PFSK-1 (cell line): ENCODE results near the gene TTC28.

Source experiments
- FOXP2 ChIP-seq: optimal IDR thresholded peaks from 2 replicates; pipeline ENCODE3; 2011; ENCODE audit warnings: borderline replicate concordance, control low read depth, inconsistent platforms; ENCODE audit not compliant: insufficient read depth; ENCODE audit errors: extremely low read length, extremely low read depth
- POLR2AphosphoS5 ChIP-seq: IDR thresholded peaks from 2 replicates; pipeline ENCODE4 v1.6.1; 2012; ENCODE audit warnings: low read depth, mild to moderate bottlenecking, control low read depth, low read length, moderate library complexity
- REST ChIP-seq, 2 experiments: IDR thresholded peaks; 2 replicates each; pipeline versions ENCODE4 v1.6.1 to v1.8.0; 2011 to 2012; ENCODE audit warnings: low read depth in 2 of 2, low read length in 2 of 2, control low read depth in 1 of 2, inconsistent platforms in 1 of 2, mild to moderate bottlenecking in 1 of 2, moderate library complexity in 1 of 2; ENCODE audit not compliant: insufficient read depth in 1 of 2
- SIN3A ChIP-seq: IDR thresholded peaks from 2 replicates; pipeline ENCODE4 v1.6.1; 2012; ENCODE audit warnings: mild to moderate bottlenecking, low read length, moderate library complexity, borderline replicate concordance; ENCODE audit not compliant: insufficient read depth
- TAF1 ChIP-seq: IDR thresholded peaks from 2 replicates; pipeline ENCODE4 v1.6.1; 2012; ENCODE audit warnings: low read length, control low read depth, borderline replicate concordance; ENCODE audit not compliant: insufficient read depth

TTC28 gene

DNA sequence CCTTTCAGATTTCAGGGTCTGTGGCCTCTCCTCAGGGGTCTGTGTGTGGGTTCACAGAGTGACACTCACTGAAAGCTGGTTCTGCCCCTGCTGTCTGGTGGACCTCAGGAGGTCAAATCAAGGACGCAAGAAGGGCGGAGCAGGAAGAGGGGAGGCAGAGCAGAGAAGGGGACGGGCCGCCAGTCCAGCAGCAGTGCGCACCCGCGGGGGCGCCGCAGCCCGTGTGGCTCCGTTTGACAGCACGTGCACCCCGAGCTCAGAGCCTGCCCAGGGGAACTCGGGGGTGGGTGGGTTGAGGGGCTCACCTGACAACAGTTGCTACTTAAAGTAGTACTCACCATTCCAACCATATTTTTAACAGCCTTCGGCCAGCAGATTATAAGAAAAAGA, 689.2 kb downstream of the TTC28 start:
- TF ChIP-seq SIN3A (no peak), POLR2AphosphoS5 (no peak), REST (IDR thresholded peaks at IDR 0.05; ENCODE audit: insufficient read depth in 1 of 2, low read depth in 2 of 2, low read length in 2 of 2) (no peak), FOXP2 (no peak), TAF1 (no peak)

GRCh38 chr22:27989758-27990450, 689.7 kb downstream of the TTC28 start:
- TF ChIP-seq SIN3A (no peak), FOXP2 (no peak), TAF1 (no peak)

- TF ChIP-seq SIN3A (no peak), POLR2AphosphoS5 (no peak), TAF1 (no peak), FOXP2 (no peak), REST (IDR thresholded peaks at IDR 0.05; ENCODE audit: insufficient read depth in 1 of 2, low read depth in 2 of 2, low read length in 2 of 2) (no peak)
Observed at GRCh38 chr22:27988704-27989103, 690.9 kb downstream of the TTC28 start.

DNA sequence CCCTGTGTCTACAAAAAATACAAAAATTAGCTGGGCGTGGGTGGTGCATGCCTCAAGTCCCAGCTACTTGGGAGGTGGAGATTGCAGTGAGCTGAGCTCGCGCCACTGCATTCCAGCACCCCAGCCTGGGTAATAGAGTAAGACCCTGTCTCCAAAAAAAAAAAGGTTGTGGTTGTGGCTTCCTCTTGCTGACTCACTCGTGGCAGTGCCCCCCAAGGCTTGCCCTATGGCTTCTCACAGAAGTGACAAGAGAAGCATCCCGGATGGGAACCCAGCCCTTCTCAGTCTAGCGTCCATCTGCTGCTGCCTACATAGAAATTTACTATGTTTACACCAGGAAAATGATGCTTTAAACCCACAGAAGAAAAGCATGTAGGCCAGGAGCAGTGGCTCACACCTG, 692.1 kb downstream of the TTC28 start:
- TF ChIP-seq POLR2AphosphoS5 (no peak), FOXP2 (no peak), REST (IDR thresholded peaks at IDR 0.05; ENCODE audit: insufficient read depth in 1 of 2, low read depth in 2 of 2, low read length in 2 of 2) (no peak), SIN3A (no peak), TAF1 (no peak)

DNA sequence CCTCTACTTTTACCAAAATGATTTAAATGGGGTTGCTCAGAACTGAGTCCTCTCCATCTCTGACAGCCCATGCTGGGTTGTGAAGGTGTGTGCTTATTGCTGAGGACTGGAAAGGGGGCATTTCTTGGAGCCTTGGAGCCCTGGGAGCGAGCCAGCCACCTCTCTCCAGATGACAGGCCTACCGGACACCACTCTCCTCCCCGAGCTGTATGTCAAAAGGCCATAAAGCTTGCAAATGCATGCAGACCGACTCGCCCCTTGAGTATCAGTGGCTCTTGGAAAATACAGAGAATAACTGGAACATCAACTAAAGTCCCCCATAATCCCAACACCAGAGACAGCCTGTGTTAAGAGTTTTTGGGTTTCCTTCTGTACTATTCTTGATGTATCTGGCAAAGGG, 692.7 kb downstream of the TTC28 start:
- TF ChIP-seq REST (IDR thresholded peaks at IDR 0.05; ENCODE audit: insufficient read depth in 1 of 2, low read depth in 2 of 2, low read length in 2 of 2) (no peak), TAF1 (no peak), SIN3A (no peak), FOXP2 (no peak)
